H9 (cell line): ENCODE results near the gene DNAAF1. TPM values are rescaled to one million over a fixed set of nuclear protein-coding genes. Genes with fewer than 3 reads are reported as not detected.
A peak's percentile ranks its signal among the peaks of the same experiment; 100 is the strongest.

Experiments
- DNase-seq: peaks from one replicate; pipeline ENCODE4 v3.0.0-alpha.2; 2017
- H2AFZ ChIP-seq: one replicate; pipeline ENCODE4 v1.6.1; 2013; ENCODE audit warnings: mild to moderate bottlenecking, low read length, control low read depth, moderate library complexity
- H2AK5ac ChIP-seq: 2 replicates; pipeline ENCODE4 v1.6.1; 2013; ENCODE audit warnings: low read length, control low read depth, mixed read lengths; ENCODE audit not compliant: insufficient read length
- H2BK120ac ChIP-seq: one replicate; pipeline ENCODE4 v1.6.1; 2013; ENCODE audit warnings: low read depth, mild to moderate bottlenecking, low read length, control low read depth, inconsistent platforms; ENCODE audit not compliant: poor library complexity, severe bottlenecking
- H2BK12ac ChIP-seq: 2 replicates; pipeline ENCODE4 v1.6.1; 2013; ENCODE audit warnings: low read length, control low read depth, mixed read lengths, low read depth; ENCODE audit not compliant: insufficient read length
- H2BK15ac ChIP-seq: 2 replicates; pipeline ENCODE4 v1.6.1; 2013; ENCODE audit warnings: low read depth, low read length, control low read depth
- H2BK20ac ChIP-seq: one replicate; pipeline ENCODE4 v1.6.1; 2013; ENCODE audit warnings: low read depth, mild to moderate bottlenecking, low read length, control low read depth, inconsistent platforms; ENCODE audit not compliant: poor library complexity, severe bottlenecking
- H2BK5ac ChIP-seq: 2 replicates; pipeline ENCODE4 v1.6.1; 2013; ENCODE audit warnings: low read length, control low read depth, mixed read lengths; ENCODE audit not compliant: insufficient read length
- H3K14ac ChIP-seq: 2 replicates; pipeline ENCODE4 v1.6.1; 2013; ENCODE audit warnings: low read length, control low read depth; ENCODE audit not compliant: insufficient read depth
- H3K18ac ChIP-seq: 2 replicates; pipeline ENCODE4 v1.6.1; 2013; ENCODE audit warnings: low read depth, mild to moderate bottlenecking, mixed read lengths, low read length, control low read depth; ENCODE audit not compliant: insufficient read length
- H3K23ac ChIP-seq: 2 replicates; pipeline ENCODE4 v1.6.1; 2013; ENCODE audit warnings: low read length, control low read depth, mixed read lengths, low read depth; ENCODE audit not compliant: insufficient read length
- H3K23me2 ChIP-seq: 2 replicates; pipeline ENCODE4 v1.6.1; 2013; ENCODE audit warnings: low read depth, mild to moderate bottlenecking, mixed read lengths, low read length, control low read depth; ENCODE audit not compliant: insufficient read length, poor library complexity, severe bottlenecking
- H3K27ac ChIP-seq: 2 replicates; pipeline ENCODE4 v1.5.1; 2013; ENCODE audit warnings: low read length, control low read depth, mixed read lengths, low read depth; ENCODE audit not compliant: insufficient read length
- H3K27me3 ChIP-seq: 2 replicates; pipeline ENCODE4 v1.6.1; 2013; ENCODE audit warnings: low read length, control low read depth, inconsistent platforms; ENCODE audit not compliant: insufficient read depth
- H3K4ac ChIP-seq: 2 replicates; pipeline ENCODE4 v1.6.1; 2013; ENCODE audit warnings: low read depth, mild to moderate bottlenecking, control low read depth, inconsistent platforms, low read length, moderate library complexity
- H3K4me1 ChIP-seq: 2 replicates; pipeline ENCODE4 v1.6.1; 2013; ENCODE audit warnings: low read length, control low read depth, inconsistent platforms; ENCODE audit not compliant: insufficient read depth
- H3K4me2 ChIP-seq: 2 replicates; pipeline ENCODE4 v1.6.1; 2013; ENCODE audit warnings: low read length, control low read depth, mixed read lengths; ENCODE audit not compliant: insufficient read length, insufficient read depth
- H3K56ac ChIP-seq: 2 replicates; pipeline ENCODE4 v1.6.1; 2013; ENCODE audit warnings: low read depth, mild to moderate bottlenecking, mixed read lengths, low read length, control low read depth; ENCODE audit not compliant: insufficient read length
- H3K79me1 ChIP-seq: 2 replicates; pipeline ENCODE4 v1.6.1; 2013; ENCODE audit warnings: low read depth, mild to moderate bottlenecking, moderate library complexity, low read length, control low read depth, inconsistent platforms; ENCODE audit not compliant: insufficient read depth, poor library complexity, severe bottlenecking
- H3K79me2 ChIP-seq: 2 replicates; pipeline ENCODE4 v1.6.1; 2013; ENCODE audit warnings: low read length, control low read depth, inconsistent platforms; ENCODE audit not compliant: insufficient read depth
- H3K9ac ChIP-seq: 2 replicates; pipeline ENCODE4 v1.6.1; 2013; ENCODE audit warnings: low read length, control low read depth, mixed read lengths; ENCODE audit not compliant: insufficient read length; ENCODE audit errors: extremely low read depth
- H3K9me3 ChIP-seq: one replicate; pipeline ENCODE4 v1.6.1; 2013; ENCODE audit warnings: low read depth, low read length, inconsistent platforms; ENCODE audit not compliant: control insufficient read depth
- H3T11ph ChIP-seq: one replicate; pipeline ENCODE4 v1.6.1; 2013; ENCODE audit warnings: mild to moderate bottlenecking, low read length, control low read depth, inconsistent platforms
- H4K20me1 ChIP-seq: one replicate; pipeline ENCODE4 v1.6.1; 2013; ENCODE audit not compliant: control insufficient read depth, insufficient read length, insufficient read depth
- H4K5ac ChIP-seq: 2 replicates; pipeline ENCODE4 v1.6.1; 2013; ENCODE audit warnings: low read depth, mild to moderate bottlenecking, mixed read lengths, low read length, control low read depth; ENCODE audit not compliant: insufficient read length
- H4K8ac ChIP-seq: replicated peaks from 2 replicates; pipeline ENCODE4 v1.6.1; 2013; ENCODE audit warnings: low read length, control low read depth, mixed read lengths, low read depth; ENCODE audit not compliant: insufficient read length
- H4K91ac ChIP-seq: 2 replicates; pipeline ENCODE4 v1.6.1; 2013; ENCODE audit warnings: low read depth, mild to moderate bottlenecking, moderate library complexity, mixed read lengths, low read length, control low read depth; ENCODE audit not compliant: insufficient read length
- H3K27ac Mint-ChIP-seq, 3 experiments: 2 replicates in 2 of 3; 3 replicates in 1 of 3; pipeline ENCODE4 v1.8.0; 2020 to 2021; ENCODE audit warnings: mixed read lengths in 3 of 3, mild to moderate bottlenecking in 1 of 3, moderate library complexity in 1 of 3
- H3K27me3 Mint-ChIP-seq: 2 replicates; pipeline ENCODE4 v1.8.0; 2021; ENCODE audit warnings: low read depth, mild to moderate bottlenecking, moderate library complexity, mixed read lengths
- H3K36me3 Mint-ChIP-seq, 3 experiments: 2 replicates in 2 of 3; 3 replicates in 1 of 3; pipeline ENCODE4 v1.8.0; 2020 to 2021; ENCODE audit warnings: low read depth in 3 of 3, mixed read lengths in 3 of 3; ENCODE audit not compliant: insufficient read depth in 1 of 3
- H3K4me1 Mint-ChIP-seq, 2 experiments: 2 replicates each; pipeline ENCODE4 v1.8.0; 2020; ENCODE audit warnings: mixed read lengths in 2 of 2
- H3K4me3 Mint-ChIP-seq, 2 experiments: 2 replicates in 1 of 2; 3 replicates in 1 of 2; pipeline ENCODE4 v1.8.0; 2020 to 2021; ENCODE audit warnings: mild to moderate bottlenecking in 2 of 2, mixed read lengths in 2 of 2, moderate library complexity in 1 of 2
- H3K9me3 Mint-ChIP-seq, 2 experiments: 2 replicates in 1 of 2; 3 replicates in 1 of 2; pipeline ENCODE4 v1.8.0; 2020; ENCODE audit warnings: mild to moderate bottlenecking in 2 of 2, mixed read lengths in 2 of 2, moderate library complexity in 1 of 2
- WGBS: extraction: QIAGEN DNeasy Blood & Tissue Kit; methylation state at CpG from one replicate; pipeline ENCODE4 v1.1.7; 2013; ENCODE audit warnings: missing lambda C conversion rate, low lambda C conversion rate, mixed read lengths; ENCODE audit not compliant: insufficient read length; ENCODE audit errors: extremely low coverage; 5-methylcytosine and 5-hydroxymethylcytosine counted together
- total RNA-seq: library from RNA; stranded (reverse); gene quantifications from 2 replicates; pipeline ENCODE4 v1.2.1, GENCODE V29; 2021
- TF ChIP-seq, protein P1 (sequence below): fragments of 200-600 bp; sonication (generic); conservative IDR thresholded peaks from 3 replicates; pipeline ENCODE4 v1.8.0; 2021; ENCODE audit warnings: antibody characterized with exemption, mild to moderate bottlenecking

DNAAF1 gene
- total RNA-seq, 1 experiment from 2014 or later: not detected

- H2BK5ac ChIP-seq: no peak overlapping the region
- H3K9me3 ChIP-seq: no peaks in the 10 kb centered on the region
- WGBS: no CpG with 5 or more reads among the region's 6 CpGs
- no peak overlapping the region for H3K23ac ChIP-seq
- no peak for DNase-seq
- H2AK5ac ChIP-seq: no peak overlapping the region
- Mint-ChIP-seq H3K27ac (peak overlapping the region in 2 of 3 experiments; percentile 6 to 50; a peak in 3 of 7 replicates), H3K4me1 (peaks cover 7 to 17% of the 10 kb centered on the region in 2 experiments; a peak in 3 of 4 replicates), H3K27me3 (no peaks in the 10 kb centered on the region), H3K36me3 (peaks cover 0 to 3% (median 0%) of the 10 kb centered on the region in 3 experiments; a peak in 1 of 7 replicates), H3K9me3 (no peaks in the 10 kb centered on the region), H3K4me3 (no peak overlapping the region)
- no peak overlapping the region for H2BK12ac ChIP-seq
- no peak overlapping the region for H3T11ph ChIP-seq
- H2BK120ac ChIP-seq: no peak overlapping the region
- TF ChIP-seq, protein P1, sequence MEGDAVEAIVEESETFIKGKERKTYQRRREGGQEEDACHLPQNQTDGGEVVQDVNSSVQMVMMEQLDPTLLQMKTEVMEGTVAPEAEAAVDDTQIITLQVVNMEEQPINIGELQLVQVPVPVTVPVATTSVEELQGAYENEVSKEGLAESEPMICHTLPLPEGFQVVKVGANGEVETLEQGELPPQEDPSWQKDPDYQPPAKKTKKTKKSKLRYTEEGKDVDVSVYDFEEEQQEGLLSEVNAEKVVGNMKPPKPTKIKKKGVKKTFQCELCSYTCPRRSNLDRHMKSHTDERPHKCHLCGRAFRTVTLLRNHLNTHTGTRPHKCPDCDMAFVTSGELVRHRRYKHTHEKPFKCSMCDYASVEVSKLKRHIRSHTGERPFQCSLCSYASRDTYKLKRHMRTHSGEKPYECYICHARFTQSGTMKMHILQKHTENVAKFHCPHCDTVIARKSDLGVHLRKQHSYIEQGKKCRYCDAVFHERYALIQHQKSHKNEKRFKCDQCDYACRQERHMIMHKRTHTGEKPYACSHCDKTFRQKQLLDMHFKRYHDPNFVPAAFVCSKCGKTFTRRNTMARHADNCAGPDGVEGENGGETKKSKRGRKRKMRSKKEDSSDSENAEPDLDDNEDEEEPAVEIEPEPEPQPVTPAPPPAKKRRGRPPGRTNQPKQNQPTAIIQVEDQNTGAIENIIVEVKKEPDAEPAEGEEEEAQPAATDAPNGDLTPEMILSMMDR: no peak
- H3K9ac ChIP-seq: no peak overlapping the region
- no peaks in the 10 kb centered on the region for H3K23me2 ChIP-seq
- H3K14ac ChIP-seq: no peak overlapping the region
- H4K91ac ChIP-seq: no peak overlapping the region
- no peak overlapping the region for H3K27ac ChIP-seq
- H4K8ac ChIP-seq: no peak overlapping the region
- H3K56ac ChIP-seq: no peak overlapping the region
- no peaks in the 10 kb centered on the region for H4K20me1 ChIP-seq
- no peak overlapping the region for H3K4me2 ChIP-seq
- no peak overlapping the region for H2BK15ac ChIP-seq
- no peak overlapping the region for H2AFZ ChIP-seq
- H2BK20ac ChIP-seq: no peak overlapping the region
- H3K27me3 ChIP-seq: no peaks in the 10 kb centered on the region
- H3K4me1 ChIP-seq: no peaks in the 10 kb centered on the region
- peaks cover 5% of the 10 kb centered on the region for H3K79me1 ChIP-seq
- no peak overlapping the region for H4K5ac ChIP-seq
- peaks cover 23% of the 10 kb centered on the region; the same call in 1 of the 2 replicates for H3K79me2 ChIP-seq
- H3K4ac ChIP-seq: no peak overlapping the region
- no peak overlapping the region for H3K18ac ChIP-seq
These were observed 35.3 kb upstream of the DNAAF1 start for GRCh38 chr16:84109598-84110335.
